22Rv1 (cell line): ENCODE measurements around the gene RASL12.

Source experiments
- H3K27ac ChIP-seq: fragments of 450-650 bp; 2 replicates; pipeline ENCODE4 v1.5.1; 2017
- ZFX ChIP-seq: fragments of 450-650 bp; IDR thresholded peaks from 2 replicates; pipeline ENCODE4 v1.6.1; 2017; ENCODE audit warnings: antibody characterized with exemption, borderline replicate concordance
- TF ChIP-seq, protein P1 (sequence below): fragments of 450-650 bp; IDR thresholded peaks from 2 replicates; pipeline ENCODE4 v1.5.1; 2017; ENCODE audit warnings: mild to moderate bottlenecking

RASL12 gene

GRCh38 chr15:65060641-65061397, 7.0 kb downstream of the RASL12 start:
- no peak for TF ChIP-seq ZFX
- TF ChIP-seq, protein P1, sequence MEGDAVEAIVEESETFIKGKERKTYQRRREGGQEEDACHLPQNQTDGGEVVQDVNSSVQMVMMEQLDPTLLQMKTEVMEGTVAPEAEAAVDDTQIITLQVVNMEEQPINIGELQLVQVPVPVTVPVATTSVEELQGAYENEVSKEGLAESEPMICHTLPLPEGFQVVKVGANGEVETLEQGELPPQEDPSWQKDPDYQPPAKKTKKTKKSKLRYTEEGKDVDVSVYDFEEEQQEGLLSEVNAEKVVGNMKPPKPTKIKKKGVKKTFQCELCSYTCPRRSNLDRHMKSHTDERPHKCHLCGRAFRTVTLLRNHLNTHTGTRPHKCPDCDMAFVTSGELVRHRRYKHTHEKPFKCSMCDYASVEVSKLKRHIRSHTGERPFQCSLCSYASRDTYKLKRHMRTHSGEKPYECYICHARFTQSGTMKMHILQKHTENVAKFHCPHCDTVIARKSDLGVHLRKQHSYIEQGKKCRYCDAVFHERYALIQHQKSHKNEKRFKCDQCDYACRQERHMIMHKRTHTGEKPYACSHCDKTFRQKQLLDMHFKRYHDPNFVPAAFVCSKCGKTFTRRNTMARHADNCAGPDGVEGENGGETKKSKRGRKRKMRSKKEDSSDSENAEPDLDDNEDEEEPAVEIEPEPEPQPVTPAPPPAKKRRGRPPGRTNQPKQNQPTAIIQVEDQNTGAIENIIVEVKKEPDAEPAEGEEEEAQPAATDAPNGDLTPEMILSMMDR: no peak
- H3K27ac ChIP-seq: no peak overlapping the region

GRCh38 chr15:65059931-65060596, 7.7 kb downstream of the RASL12 start:
- TF ChIP-seq, protein P1: no peak
- TF ChIP-seq ZFX: no peak
- no peak overlapping the region for H3K27ac ChIP-seq

DNA sequence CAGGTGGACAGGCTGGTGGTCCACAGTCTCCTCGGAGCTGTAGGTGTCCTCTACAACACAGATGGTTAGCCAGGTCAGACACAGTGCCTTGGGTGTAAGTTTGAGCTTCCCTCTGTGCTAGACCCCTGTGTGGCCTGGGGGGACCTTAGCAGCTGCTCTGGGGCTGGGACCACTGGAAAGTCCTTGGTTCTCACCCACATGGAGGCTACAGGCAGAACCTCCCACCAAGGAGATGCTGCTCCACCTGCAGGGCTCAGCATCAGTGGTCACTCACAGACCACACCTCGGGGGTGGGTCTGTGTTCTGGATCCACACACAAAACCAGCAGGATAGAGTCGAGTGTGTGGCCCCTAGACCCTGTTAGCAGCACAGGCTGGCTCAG, 8.4 kb downstream of the RASL12 start:
- no peak for TF ChIP-seq ZFX
- TF ChIP-seq, protein P1: no peak
- H3K27ac ChIP-seq: no peak overlapping the region

DNA sequence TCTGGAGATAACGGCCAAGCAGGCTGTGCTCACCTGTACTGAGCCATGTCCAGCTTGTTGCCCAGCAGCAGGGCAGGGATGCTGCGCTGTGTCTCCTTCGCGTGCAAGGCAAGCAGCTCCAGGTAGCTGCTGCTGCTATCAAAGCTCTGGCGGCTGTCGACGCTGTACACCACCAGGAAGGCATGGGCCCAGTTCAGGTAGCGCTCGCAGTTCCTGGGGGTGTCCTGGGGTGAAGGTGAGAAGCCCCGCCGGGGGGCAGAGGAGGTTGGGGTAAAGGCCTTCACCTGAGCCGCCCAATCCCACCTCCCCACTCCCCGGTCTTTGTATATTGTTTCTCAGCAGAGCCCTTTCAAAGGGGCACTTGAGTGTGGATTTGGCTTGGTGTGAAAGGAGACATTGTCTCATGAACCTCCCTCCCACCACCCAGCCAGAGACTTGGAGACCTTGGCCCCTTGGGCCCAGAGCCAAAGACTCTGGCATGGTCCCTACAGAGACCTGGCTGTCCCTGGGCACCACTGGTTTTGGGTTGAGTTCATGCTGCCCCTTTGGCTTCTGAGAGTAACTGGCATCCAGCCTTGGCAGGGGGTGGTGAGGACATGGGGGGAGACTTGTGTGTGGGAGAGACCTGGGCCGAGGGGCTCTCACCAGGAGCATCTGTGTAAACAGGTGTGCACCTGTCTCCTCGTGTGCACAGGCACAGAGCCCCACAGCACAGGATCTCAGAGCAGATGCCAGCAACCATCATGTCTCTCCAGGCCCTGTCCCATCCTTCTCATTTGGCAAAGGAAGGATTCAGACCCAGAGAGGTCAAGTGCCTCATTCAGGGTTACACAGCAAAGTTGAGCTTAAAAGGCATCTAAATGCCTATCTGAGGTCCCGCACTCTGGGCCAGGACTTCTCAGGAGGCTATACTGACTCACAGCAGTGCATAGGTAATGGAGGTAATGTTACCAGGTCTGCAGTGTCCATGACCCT, 9.1 kb downstream of the RASL12 start:
- TF ChIP-seq, protein P1: no peak
- no peak for TF ChIP-seq ZFX
- no peak overlapping the region for H3K27ac ChIP-seq

DNA sequence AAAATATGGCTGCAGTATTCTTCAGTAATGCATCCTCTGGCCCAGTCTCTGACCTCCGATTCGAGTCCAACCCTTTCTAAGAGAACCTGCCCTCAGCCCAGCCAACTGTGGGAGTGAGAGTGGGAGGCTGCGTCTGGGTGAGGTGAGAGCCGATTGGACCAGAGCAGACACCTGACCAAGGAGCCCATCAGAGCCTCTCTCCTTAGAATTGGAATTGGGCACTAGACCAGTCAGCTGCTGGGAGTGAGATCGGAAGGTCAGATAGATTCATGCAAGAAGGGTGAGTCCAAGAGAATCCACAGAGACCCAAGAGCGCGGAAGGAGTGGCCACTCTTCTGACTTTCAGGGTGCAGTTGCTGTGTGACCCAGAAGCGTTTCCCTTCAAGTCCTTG, 10.2 kb downstream of the RASL12 start:
- TF ChIP-seq ZFX: no peak
- TF ChIP-seq, protein P1: no peak
- H3K27ac ChIP-seq: no peak overlapping the region

- H3K27ac ChIP-seq: no peak overlapping the region
These were observed 10.8 kb downstream of the RASL12 start for GRCh38 chr15:65056868-65057548.

More at GRCh38 chr15:65056868-65057548, 10.8 kb downstream of the RASL12 start:
- no peak for TF ChIP-seq ZFX
- TF ChIP-seq, protein P1: no peak
